Limb (tissue), 2 donors: ENCODE data around the gene NRP1.

Experiments
- DNase-seq, 2 donors: peaks; one replicate each; pipeline ENCODE4 v3.0.0-alpha.2; 2016; ENCODE audit errors: extremely low spot score in 2 of 2

Gene NRP1

DNA sequence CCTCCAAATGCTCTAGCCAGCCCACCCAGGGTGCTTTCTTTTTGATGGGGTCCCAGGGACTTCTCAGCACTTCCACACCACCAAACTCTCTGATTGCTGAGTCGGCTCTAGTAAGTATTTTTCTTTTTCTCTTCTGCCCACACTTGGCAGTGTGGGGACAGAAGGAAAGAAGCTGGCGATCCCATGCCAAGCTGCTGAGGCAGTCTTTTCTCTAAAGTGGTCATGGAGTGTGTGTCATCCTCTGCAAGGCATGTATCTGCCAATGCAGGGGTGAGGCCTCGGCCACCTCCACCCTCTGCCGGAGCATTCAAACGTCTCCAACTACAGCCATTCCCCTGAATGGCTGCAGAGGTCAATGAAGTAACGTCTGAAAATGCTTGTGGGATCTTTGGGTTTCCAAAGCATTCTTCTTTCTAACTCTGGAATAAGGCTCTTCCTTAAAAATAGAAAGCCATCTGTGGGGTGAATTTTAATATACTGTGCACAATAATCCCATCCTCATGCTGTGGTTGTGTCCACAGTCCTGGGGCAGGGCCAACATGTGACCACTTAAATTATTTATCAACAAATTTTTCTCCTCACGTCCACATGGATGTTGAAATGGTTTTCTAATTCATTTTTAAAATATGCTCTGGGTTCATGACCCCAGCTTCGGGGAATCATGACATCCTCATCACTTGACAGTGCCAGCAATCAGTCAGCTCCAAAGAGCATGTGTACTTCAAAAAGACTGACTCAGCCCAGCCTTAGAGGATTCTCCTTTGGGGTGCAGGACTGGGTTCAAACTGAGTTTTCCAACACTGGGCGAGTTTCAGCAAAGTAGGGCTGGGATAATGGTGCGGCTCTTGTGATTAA is 205.1 kb downstream of the NRP1 start:
- peak in 1 of 2 donors; percentile 51 for DNase-seq

DNA sequence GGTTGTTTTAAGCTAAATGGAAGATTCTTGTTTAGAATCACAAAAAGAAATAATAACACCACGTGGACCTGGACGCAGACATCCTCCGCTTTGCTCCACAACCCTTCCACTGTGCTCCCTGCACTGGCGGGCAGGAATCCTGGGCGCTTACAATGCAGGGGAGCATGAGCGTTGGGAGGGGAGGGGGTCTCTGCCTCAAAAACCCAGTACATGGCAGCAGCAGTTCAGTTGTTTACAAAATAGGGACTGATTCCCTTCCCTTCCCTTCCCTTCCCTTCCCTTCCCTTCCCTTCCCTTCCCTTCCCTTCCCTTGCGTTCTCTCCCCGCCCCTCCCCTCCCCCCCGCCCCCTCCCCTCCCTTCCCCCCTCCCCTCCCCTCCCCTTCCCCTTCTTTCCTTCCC is 206.8 kb downstream of the NRP1 start:
- no peak for DNase-seq
